CD4-positive, alpha-beta T cell treated with Interleukin-15 for 1 hour (primary cell): ENCODE measurements around the gene CCL3.
"Not testable (repeated sequence)": the region's sequence is repeated elsewhere in the genome, so short reads cannot be mapped to it uniquely, and the experiment has no call there.

ENCODE experiments used
- DNase-seq: peaks from one replicate; pipeline ENCODE4 v3.0.0-alpha.2; 2020

Gene CCL3

DNA sequence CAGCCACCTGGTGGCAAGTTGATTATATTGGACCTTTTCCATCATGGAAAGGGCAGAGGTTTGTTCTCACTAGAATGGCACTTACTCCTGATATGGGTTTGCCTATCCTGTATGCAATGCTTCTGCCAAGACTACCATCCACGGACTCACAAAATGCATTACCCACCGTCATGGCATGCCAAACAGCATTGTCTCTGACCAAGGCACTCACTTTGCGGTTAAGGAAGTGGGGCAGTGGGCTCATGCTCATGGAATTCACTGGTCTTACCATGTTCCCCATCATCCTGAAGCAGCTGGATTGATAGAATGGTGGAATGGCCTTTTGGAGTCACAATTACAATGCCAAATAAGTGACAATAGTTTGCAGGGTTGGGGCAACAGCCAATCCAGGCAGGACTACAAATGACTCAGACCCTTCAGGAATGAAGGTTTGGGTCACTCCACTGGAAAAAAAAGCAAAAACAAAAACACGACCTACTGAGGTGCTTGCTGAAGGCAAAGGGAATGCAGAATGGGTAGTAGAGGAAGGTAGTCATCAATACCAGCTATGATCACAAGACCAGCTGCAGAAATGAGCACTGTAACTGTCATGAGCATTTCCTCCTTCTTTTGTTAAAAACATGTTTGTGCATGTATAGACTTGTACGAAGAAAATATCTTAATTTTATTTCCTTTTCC is 25.2 kb upstream of the CCL3 start:
- not testable (repeated sequence) for DNase-seq

- not testable (repeated sequence) for DNase-seq
These were observed 23.2 kb upstream of the CCL3 start for GRCh38 chr17:36113131-36113530.

- DNase-seq: no peak
These were observed 22.6 kb upstream of the CCL3 start for GRCh38 chr17:36112572-36112971.

- no peak for DNase-seq
These were observed 21.1 kb upstream of the CCL3 start for GRCh38 chr17:36111068-36111490.

GRCh38 chr17:36108265-36108664 is 18.3 kb upstream of the CCL3 start:
- DNase-seq: not testable (repeated sequence)

GRCh38 chr17:36107660-36108059 is 17.7 kb upstream of the CCL3 start:
- DNase-seq: no peak

DNA sequence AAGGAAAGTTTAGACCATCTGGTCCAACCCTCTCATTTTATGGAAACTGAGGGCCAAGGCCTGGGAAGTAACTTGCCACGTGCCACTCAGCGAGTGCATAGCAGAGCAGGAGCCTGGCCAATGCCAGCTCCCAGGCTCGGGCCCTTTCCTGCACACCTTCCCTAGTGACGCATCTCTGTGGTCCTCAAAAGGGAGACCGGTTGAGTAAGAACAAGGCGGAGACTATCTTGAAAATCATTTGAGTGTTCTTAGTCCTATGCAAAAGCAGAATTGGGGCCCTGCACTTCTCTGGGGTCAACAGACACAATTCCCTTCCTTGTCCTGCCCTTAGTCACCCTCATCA is 16.5 kb upstream of the CCL3 start:
- DNase-seq: peak; percentile 40

- no peak for DNase-seq
These were observed 16.0 kb upstream of the CCL3 start for GRCh38 chr17:36105781-36106492.

- no peak for DNase-seq
These were observed 14.8 kb upstream of the CCL3 start for GRCh38 chr17:36104701-36105181.

DNA sequence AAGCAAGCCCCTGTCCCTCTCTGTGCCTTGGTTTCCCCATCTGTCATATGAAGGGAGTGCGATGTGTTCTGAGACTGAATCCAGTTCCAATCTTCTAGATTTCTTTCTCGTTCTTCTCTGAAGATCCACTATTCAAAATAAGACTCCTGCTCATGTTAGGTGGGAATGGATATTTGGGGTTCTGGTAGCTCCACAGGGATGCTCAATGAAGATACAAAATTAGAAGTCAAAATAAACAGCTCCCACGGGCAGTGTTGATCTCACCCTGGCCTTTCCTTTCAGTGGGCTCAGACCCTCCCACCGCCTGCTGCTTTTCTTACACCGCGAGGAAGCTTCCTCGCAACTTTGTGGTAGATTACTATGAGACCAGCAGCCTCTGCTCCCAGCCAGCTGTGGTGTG is 14.3 kb upstream of the CCL3 start:
- DNase-seq: not testable (repeated sequence)

DNA sequence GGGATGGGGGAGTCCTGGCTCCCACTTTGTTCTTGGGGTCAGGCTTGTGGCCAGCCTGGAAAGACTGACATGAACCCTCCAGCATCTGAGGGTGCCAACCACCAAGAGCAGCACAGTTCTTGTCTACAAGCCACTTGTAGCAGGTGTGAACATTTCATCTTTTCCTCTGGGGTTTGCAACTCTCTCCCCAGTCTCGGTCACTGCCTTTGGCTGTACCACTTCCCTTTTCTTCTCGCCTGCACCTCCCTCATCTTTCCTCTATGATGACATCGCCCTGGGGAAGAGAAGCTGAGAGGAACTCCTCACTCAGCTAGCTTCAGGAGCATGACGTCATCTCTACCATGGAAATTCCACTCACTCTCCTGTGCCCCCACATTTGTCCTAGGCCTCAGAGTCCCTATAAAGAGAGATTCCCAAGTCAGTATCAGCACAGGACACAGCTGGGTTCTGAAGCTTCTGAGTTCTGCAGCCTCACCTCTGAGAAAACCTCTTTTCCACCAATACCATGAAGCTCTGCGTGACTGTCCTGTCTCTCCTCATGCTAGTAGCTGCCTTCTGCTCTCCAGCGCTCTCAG is 13.5 kb upstream of the CCL3 start, which contains the start of gene CCL4:
Gene CCL4, plus strand, starts transcription at position 427 of the 575 bp plus-strand sequence. Its CDS starts 79 bp downstream, at position 506.
- DNase-seq: peak; percentile 81

DNA sequence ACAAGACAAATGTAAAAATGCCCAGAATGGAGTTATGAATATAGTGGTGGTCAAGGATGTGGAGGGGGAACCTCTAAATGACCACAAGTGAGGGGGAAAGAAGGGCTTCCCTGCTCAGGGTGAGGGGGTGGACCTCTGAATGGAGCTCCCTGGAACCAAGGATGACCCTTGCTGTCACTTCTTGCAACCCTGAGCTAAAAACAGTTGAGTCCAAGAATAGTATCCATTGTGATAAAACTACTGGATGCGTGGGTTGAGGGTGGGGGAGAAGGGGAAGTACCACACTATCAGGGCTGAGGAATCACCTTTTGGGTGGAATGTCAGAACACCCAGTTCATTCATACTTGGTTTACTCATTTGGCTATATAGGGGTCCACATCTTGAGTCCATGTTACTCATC is 9.1 kb upstream of the CCL3 start:
- not testable (repeated sequence) for DNase-seq

GRCh38 chr17:36095992-36096391 is 6.0 kb upstream of the CCL3 start:
- DNase-seq: no peak

- DNase-seq: no peak
These were observed 4.8 kb upstream of the CCL3 start for GRCh38 chr17:36094746-36095145.

DNA sequence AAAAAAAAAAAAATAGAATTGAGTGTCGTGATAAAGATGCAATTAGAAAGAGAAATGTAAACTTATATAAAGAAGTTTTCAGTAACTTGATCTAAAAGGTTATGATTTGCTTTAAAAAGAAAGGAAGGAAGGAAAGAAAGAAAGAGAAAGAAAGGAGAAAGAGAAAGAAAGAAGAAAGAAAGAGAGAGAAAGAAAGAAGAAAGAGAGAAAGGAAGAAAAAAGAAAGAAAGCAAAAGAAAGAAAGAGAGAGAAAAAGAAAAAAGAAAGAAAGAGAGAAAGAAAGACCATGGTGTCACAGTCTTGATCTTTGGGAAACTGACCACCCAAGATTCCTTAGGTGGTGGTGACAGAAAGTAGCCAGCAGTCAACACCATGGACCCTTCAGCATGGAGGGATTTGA is 4.3 kb upstream of the CCL3 start:
- DNase-seq: no peak

GRCh38 chr17:36092715-36093114 is 2.8 kb upstream of the CCL3 start:
- DNase-seq: not testable (repeated sequence)

GRCh38 chr17:36092230-36092629 is 2.3 kb upstream of the CCL3 start:
- peak; percentile 50 for DNase-seq

DNA sequence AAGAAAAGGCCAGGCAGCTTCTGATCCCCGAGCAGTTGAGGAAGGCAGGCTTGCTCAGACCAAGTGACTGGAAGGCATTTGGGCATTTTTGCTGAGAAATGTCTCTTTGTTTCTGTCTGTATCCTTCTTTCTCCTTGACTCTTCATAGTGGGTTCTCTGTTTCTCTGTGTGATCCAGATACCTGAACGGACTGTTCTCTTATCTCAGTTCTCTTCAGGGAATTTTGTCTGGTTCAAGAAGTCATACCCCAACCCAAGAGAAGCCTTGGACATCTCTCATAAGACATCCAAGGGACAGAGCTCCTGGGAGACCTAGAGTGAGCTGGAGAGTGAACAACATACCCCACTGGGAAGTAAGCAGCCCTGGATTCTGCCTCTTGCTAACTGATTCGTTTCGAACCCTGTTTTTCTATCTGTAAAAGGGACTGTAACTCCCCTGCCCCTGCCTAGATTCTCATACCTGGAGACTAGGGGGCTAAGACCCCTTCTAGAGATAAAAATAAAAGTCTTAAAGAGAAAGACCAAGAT is 541 bp downstream of the CCL3 start:
- no peak for DNase-seq

GRCh38 chr17:36088670-36089338 is 1.1 kb downstream of the CCL3 start:
- no peak for DNase-seq

DNA sequence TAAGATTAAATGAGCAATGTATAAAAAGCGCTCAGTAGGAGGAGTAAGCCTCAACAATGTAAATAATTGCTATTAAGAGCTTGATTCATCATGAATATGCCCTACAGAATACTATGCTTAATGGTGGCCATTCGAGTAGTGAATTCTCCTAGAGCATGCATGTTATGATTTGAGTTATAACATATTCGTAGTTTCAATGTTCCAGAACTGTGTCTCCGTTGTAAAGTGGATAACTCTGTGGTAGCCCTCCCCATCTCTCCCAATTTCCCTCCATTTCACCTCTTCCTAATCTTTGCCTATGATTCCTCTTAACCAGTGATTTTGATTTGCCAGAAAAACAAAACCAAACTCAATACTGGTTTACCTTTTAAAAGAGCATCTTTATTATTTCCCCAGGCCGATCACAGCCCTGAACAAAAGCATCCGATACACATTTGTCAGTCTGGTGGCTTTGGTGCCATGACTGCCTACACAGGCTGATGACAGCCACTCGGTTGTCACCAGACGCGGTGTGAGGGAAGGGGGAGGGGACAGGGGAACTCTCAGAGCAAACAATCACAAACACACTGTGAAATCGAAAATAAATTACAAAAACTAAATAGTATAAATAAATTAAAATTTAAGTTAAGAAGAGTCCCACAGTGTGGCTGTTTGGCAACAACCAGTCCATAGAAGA is 1.9 kb downstream of the CCL3 start:
- DNase-seq: not testable (repeated sequence)

DNA sequence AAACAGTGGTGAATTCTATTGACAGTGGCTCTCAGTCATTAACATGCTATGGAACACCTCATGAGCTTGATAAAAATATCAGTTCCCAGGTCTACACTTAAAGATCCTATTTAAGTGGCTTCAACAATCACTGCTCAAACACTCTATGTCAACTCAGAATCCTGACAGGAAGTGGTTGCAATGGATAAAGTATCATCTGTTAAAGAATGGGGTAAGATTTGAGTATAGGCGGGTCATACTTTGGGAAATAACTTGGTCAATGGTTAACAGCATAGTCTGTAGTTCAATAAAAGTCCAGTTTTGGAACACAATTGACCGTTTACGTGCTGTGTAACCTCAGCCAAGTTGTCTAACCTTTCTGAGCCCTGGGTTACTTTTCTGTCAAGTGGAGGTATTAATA is 2.5 kb downstream of the CCL3 start:
- not testable (repeated sequence) for DNase-seq

DNA sequence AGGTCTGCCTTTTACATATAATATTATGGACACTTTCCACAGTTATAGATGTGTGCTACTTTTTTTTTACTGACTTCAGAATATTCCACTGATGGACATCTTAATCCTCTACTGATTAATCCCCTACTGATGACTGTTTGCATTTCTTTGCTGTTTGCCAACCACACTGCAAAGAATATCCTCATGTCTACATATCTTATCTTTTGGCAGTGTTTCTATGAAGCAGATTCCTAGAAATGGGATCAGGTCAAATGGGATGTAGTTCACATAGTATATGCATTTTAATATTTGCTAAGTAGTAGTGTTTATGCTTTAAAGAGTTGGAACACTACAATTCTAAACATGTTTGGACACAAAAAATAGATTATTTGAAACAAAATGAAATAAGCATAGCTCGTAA is 3.2 kb downstream of the CCL3 start:
- DNase-seq: no peak

DNA sequence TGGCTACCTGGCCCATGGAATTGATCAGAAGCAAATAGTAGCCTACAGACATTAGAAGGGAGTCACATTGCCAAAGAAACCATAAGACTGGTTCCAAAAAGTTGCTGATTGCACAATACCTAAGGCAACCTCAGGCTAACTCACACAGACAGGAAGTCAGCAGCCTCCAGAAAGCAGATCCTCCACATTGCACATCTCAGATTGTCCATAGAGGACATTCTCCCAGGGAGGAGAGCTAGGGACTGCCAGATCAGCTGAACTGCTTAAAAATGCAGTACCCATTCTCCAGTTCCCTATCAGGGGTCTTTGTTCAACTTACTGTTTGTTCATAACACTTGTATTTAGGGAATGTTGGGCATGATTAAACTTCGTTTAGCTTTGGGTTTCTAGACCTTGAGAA is 4.2 kb downstream of the CCL3 start:
- peak; percentile 49 for DNase-seq
